ENCODE measurements around the gene CASKIN1.
A peak's percentile ranks its signal among the peaks of the same experiment; 100 is the strongest.

The CASKIN1 gene

GRCh38 chr16:2232094-2232990, 35.9 kb upstream of the CASKIN1 start:
- DNase-seq: no peak

GRCh38 chr16:2231016-2231931, 34.9 kb upstream of the CASKIN1 start:
- no peak for DNase-seq

- no peak for DNase-seq
These were observed 34.0 kb upstream of the CASKIN1 start for GRCh38 chr16:2230376-2230775.

GRCh38 chr16:2229632-2230250, 33.3 kb upstream of the CASKIN1 start:
- DNase-seq: no peak

GRCh38 chr16:2229091-2229490, 32.7 kb upstream of the CASKIN1 start:
- DNase-seq: no peak

- DNase-seq: no peak
These were observed 31.9 kb upstream of the CASKIN1 start for GRCh38 chr16:2228161-2228824.

- no peak for DNase-seq
These were observed 30.5 kb upstream of the CASKIN1 start for GRCh38 chr16:2226918-2227317.

- DNase-seq: no peak
These were observed 29.9 kb upstream of the CASKIN1 start for GRCh38 chr16:2226245-2226793.

- DNase-seq: no peak
These were observed 27.6 kb upstream of the CASKIN1 start for GRCh38 chr16:2223942-2224486.

GRCh38 chr16:2223221-2223941, 27.0 kb upstream of the CASKIN1 start, which contains the start of gene E4F1:
TSS of gene E4F1 (plus strand) at chr16:2223591. CDS start at chr16:2223614, 23 bp downstream.
- peak; percentile 99 for DNase-seq

GRCh38 chr16:2216330-2216729, 19.9 kb upstream of the CASKIN1 start:
- DNase-seq: no peak

- no peak for DNase-seq
These were observed 18.2 kb upstream of the CASKIN1 start, which contains the start of gene PGP for GRCh38 chr16:2214719-2214968. TSS of gene PGP (minus strand) at chr16:2214840. CDS start at chr16:2214777, 63 bp downstream.

- DNase-seq: no peak
These were observed 17.7 kb upstream of the CASKIN1 start for GRCh38 chr16:2213817-2214718.

- no peak for DNase-seq
These were observed 16.2 kb upstream of the CASKIN1 start for GRCh38 chr16:2212362-2213324.

- no peak for DNase-seq
These were observed 15.5 kb upstream of the CASKIN1 start for GRCh38 chr16:2211923-2212347.

- no peak for DNase-seq
These were observed 14.3 kb upstream of the CASKIN1 start, which contains the start of gene BRICD5 for GRCh38 chr16:2210386-2211365. TSS of gene BRICD5 (minus strand) at chr16:2210863. CDS start at chr16:2210833, 30 bp downstream.

- no peak for DNase-seq
These were observed 13.6 kb upstream of the CASKIN1 start for GRCh38 chr16:2210009-2210332.

All from NCI-H1092 (cell line).